Coronary artery (tissue), 2 donors: ENCODE measurements around the gene SLC25A51.

Experiments used
- DNase-seq: peaks from one replicate; pipeline ENCODE4 v3.0.0-alpha.2; 2017; ENCODE audit warnings: low spot score
- H3K27ac ChIP-seq, 2 donors: fragments of 200-600 bp; sonication (generic); one replicate each; pipeline ENCODE4 v1.5.1; 2016 to 2019
- H3K4me3 ChIP-seq: fragments of 200-600 bp; sonication (generic); 2 replicates; pipeline ENCODE4 v1.5.1; 2016; ENCODE audit warnings: mild to moderate bottlenecking, moderate library complexity
- TF ChIP-seq, protein P1 (sequence below): fragments of 200-600 bp; sonication (generic); IDR thresholded peaks from one replicate; pipeline ENCODE4 v1.5.1; 2019; ENCODE audit warnings: antibody characterized with exemption

Gene SLC25A51

DNA sequence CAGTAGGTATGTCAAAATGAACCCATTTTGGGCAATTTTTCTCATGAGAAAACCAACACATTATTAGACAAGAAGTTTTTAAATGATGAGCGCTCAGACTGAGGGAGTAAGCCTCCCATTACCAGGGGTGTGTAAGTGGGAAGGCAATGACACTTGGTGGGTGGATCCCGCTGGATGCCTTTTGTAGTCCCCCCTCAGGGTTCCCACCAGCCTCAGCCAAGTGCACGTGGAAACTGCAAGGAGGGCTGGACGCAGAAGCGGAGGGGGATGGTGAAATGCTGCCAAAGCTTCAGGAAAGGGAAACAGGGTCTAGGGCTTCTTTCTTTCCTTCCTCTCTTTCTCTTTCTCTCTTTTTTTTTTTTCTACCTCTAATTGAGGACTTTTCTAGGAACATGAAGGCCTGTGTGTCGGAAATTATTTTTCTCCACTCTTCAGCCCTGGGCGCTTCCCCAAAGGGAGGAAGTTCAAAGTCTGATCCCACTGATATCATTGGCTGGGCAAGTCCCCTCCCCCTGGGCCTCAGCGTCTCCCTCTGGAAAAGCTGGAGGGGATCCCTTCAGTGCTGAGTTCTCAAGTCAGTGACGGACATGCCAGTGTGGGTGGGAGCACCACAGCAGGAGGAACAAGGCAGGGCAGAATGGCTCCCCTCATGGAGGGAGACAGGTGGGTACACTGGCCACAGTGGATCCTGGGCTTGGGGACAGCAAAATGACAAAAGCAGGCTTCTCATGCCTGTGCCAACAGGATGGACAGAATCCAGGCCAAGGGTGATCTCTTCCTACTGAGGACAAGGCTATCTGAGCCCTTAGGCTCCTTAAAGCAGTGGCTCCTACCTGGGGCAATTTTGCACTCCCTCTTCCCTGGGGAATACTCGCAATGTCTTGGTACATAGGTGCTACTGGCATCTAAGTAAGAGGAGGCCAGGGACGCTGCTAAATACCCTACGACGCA is 23.9 kb upstream of the SLC25A51 start:
- TF ChIP-seq, protein P1, sequence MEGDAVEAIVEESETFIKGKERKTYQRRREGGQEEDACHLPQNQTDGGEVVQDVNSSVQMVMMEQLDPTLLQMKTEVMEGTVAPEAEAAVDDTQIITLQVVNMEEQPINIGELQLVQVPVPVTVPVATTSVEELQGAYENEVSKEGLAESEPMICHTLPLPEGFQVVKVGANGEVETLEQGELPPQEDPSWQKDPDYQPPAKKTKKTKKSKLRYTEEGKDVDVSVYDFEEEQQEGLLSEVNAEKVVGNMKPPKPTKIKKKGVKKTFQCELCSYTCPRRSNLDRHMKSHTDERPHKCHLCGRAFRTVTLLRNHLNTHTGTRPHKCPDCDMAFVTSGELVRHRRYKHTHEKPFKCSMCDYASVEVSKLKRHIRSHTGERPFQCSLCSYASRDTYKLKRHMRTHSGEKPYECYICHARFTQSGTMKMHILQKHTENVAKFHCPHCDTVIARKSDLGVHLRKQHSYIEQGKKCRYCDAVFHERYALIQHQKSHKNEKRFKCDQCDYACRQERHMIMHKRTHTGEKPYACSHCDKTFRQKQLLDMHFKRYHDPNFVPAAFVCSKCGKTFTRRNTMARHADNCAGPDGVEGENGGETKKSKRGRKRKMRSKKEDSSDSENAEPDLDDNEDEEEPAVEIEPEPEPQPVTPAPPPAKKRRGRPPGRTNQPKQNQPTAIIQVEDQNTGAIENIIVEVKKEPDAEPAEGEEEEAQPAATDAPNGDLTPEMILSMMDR = no peak
- DNase-seq = no peak
- no peak overlapping the region for H3K27ac ChIP-seq

DNA sequence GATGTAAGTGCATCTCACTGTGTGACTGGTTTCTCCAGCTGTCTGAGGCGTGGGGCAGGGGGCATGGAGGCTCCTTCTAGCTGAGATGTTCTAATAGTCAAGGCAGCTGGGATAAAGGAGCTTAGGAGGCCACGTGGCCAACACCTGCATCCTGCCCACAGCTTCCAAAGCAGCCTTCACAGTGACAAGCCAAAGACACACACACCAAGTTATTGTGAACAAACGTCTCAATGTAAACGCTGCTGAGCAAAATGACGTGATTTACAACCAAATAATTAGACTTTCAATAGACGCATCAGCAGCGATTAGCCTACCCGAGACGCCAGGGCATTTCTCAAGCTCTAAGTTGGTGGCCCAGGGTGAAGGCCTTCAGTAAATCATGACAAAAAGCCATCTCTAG is 23.2 kb upstream of the SLC25A51 start:
- no peak overlapping the region for H3K27ac ChIP-seq
- DNase-seq = no peak
- TF ChIP-seq, protein P1 = no peak
- H3K4me3 ChIP-seq = no peak overlapping the region

More for the DNA sequence above, 23.9 kb upstream of the SLC25A51 start:
- H3K4me3 ChIP-seq = no peak overlapping the region

DNA sequence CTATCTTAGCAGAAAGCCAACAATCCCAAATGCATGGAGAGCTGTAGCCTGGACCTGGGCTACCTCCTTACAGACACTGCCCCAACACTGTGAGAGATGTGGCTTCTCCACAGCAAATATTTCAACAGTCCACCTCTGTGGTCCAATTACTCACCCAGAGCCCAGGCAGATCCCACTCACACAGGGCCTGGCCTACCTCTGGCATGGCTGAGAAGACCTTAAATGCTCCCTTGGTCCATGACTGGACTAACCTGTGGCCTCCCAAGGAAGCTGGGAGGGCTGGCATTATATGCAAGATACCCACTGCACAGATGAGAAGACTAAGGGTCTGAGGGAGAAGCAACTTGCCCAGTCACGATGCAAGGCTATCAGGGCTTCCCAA is 22.8 kb upstream of the SLC25A51 start:
- DNase-seq = no peak
- Histone ChIP-seq H3K27ac (no peak overlapping the region), H3K4me3 (no peak overlapping the region)
- TF ChIP-seq, protein P1 = no peak

DNA sequence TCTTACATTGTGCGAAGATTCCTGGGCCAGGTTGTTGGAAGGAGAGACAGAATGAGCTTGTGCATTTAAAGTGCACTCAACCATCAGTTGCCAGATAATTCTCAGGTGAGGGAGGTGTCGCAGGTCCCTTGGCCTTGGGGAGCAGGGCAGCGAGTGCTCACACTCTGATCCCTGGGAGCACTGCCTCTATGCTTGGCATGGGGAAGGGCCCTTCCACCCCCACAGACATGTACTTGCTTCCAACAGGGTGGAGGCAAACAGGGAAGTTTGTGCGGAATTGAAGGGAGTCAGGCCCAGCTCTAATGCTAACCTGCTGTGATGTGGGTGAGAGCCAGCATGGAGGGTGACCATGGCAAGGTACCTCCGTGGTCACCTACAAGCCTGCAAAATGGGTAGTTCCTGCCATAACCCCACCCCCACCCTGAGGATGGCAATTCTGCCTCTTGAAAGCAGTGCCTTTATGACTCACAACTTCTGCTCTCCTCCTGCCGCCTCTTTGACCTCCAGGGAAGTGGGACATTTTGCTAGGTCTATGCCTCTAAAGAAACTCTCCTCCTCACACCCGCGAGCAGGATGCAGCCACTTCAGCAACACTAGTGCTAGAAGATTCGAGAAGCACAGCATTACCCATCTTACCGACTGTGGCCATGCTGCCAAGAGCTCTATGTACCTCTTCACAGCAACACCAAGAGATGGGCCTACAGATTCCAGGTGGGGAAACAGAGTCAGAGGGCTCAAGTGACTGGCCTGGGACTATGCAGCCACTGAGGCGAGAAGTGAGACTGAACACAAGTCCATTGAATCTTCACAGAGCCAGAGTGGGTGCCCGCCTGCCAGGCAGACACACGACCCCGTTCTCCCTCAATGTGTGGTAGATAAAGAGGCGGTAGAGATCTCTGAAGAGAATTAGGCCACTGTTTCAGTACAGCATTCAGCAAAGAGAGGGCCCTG is 22.1 kb upstream of the SLC25A51 start:
- no peak overlapping the region for H3K27ac ChIP-seq
- H3K4me3 ChIP-seq = no peak overlapping the region
- TF ChIP-seq, protein P1 = no peak
- DNase-seq = no peak

GRCh38 chr9:37925006-37925405 is 21.1 kb upstream of the SLC25A51 start:
- TF ChIP-seq, protein P1 = no peak
- no peak overlapping the region for H3K4me3 ChIP-seq
- DNase-seq = no peak
- no peak overlapping the region for H3K27ac ChIP-seq

GRCh38 chr9:37924538-37924937 is 20.6 kb upstream of the SLC25A51 start:
- Histone ChIP-seq H3K4me3 (no peak overlapping the region), H3K27ac (no peak overlapping the region)
- no peak for DNase-seq
- TF ChIP-seq, protein P1 = no peak
